SK-N-DZ (cell line): Measurements from ENCODE around the gene CYP1A2.
"Not testable (repeated sequence)": the region's sequence is repeated elsewhere in the genome, so short reads cannot be mapped to it uniquely, and the experiment has no call there.

Source experiments
- DNase-seq: peaks from one replicate; pipeline ENCODE4 v3.0.0-alpha.2; 2015; ENCODE audit warnings: low spot score

CYP1A2 gene

DNA sequence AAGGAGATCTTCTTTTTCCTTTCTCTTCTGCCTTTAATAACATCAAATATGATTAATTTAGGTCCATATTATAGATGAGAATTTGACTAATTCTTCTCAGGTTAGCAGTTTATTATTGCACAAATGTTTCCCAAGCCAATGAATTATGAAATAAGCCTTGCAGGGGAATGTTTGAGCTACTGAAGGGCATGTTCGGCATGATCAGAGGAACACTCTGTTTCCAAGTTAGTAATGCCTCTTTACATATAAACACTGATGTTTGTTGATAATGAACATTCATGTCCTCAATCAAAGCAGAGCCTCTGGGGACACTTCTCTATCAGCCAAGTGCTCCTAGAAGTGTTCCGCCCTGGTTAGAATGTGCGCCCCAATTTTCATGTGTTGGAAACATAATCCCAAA is 13.3 kb upstream of the CYP1A2 start:
- no peak for DNase-seq

DNA sequence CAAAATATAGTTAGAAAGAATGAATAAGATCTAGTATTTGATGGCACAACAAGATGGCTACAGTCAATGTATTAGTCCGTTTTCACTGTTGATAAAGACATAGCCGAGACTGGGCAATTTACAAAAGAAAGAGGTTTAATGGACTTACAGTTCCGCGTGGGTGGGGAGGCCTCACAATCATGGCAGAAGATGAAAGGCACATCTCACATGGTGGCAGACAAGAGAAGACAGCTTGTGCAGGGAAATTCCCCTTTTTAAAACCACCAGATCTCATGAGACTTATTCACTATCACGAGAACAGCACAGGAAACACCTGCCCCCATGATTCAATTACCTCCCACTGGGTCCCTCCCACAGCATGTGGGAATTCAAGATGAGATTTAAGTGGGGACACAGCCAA is 10.4 kb upstream of the CYP1A2 start:
- not testable (repeated sequence) for DNase-seq

DNA sequence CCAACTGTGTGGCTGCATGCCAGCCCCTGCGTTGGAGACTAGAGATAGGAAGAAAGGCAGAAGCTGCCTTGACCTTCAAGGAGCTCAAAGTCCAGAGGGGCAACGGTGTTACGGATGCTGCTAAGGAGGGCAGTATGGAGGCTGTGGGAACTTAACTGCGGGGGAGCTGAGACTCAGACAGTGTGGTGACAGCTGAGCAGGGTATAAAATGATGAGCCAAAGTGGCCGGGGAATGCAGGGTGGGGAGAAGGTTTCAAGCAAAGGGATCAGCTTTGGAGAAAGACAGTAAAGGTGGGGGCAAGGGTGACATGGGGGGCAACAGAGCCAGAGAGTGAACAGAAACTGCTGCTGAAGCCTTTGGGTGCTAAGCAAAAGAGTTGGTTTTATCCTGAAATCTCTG is 6.2 kb upstream of the CYP1A2 start:
- no peak for DNase-seq

DNA sequence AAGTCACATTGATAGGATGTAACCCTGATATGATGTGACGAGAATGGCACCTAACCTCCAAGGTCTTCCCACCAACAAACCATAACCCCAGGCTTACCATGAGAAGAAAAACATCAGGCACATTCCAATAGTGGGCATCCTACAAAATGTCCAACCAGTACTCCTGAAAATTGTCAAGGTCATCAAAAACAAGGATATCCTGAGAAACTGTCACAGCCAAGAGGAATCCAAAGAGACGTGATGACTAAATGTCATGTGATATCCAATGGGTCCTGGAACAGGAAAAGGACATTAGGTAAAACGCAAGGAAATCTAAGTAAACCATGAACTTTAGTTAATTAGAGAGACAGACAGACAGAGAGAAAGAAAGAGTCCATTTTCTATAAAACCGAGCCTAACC is 2.3 kb upstream of the CYP1A2 start:
- DNase-seq, result no peak

DNA sequence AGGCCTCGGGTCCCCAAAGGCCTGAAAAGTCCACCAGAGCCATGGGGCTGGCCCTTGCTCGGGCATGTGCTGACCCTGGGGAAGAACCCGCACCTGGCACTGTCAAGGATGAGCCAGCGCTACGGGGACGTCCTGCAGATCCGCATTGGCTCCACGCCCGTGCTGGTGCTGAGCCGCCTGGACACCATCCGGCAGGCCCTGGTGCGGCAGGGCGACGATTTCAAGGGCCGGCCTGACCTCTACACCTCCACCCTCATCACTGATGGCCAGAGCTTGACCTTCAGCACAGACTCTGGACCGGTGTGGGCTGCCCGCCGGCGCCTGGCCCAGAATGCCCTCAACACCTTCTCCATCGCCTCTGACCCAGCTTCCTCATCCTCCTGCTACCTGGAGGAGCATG is 1.2 kb downstream of the CYP1A2 start:
- no peak for DNase-seq

DNA sequence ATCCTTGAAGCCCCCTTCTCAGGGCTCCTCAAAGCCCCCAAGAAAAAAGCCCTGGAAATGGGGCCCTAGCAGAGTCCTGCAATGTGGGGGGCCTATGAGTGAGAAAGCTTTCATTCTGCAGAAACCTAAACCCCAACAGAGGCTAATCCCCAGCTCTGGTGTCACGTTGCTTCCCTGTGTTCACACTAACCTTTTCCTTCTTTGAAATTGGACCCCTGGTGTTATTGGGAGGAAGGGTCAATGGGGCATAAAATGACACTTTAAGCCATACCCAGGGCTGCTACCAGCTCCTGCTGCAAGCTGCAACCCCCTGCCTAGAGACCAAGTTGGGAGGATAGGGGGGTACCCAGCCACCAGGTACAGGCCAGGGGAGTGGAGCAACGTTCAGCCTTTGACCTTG is 2.1 kb downstream of the CYP1A2 start:
- no peak for DNase-seq

DNA sequence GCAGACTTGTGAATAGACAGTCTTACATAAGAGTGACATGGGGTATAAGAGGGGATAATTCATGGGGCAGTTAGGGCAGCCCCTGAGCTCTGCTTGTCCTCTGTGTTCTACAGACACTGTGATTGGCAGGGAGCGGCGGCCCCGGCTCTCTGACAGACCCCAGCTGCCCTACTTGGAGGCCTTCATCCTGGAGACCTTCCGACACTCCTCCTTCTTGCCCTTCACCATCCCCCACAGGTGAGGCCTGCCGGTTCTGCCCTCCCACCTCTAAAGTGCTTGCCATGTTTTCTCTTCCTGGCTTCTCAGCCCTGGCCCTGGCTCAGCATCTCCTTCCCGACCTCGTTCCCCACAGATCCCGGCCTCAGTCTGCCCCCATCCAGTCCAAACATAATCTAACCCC is 3.4 kb downstream of the CYP1A2 start:
- DNase-seq, result no peak

DNA sequence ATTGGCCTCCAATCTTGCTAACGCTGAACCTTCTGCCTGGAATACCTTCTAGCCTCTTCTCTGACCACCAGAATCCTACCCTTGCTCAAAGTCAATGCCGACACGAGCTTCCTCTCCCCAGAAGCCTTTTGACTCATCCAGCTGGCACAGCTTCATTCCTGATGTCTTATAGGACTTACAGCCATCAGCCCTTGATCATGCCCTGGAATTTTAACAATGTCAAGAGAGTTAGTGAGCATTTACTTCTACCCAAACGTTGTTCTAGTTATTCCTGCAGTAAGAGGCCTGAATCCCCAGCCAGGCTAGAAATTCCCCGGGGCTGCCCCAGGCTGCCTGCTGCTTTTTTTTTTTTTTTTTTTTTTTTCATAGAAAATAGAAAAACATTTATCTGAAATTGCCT is 3.9 kb downstream of the CYP1A2 start:
- no peak for DNase-seq

DNA sequence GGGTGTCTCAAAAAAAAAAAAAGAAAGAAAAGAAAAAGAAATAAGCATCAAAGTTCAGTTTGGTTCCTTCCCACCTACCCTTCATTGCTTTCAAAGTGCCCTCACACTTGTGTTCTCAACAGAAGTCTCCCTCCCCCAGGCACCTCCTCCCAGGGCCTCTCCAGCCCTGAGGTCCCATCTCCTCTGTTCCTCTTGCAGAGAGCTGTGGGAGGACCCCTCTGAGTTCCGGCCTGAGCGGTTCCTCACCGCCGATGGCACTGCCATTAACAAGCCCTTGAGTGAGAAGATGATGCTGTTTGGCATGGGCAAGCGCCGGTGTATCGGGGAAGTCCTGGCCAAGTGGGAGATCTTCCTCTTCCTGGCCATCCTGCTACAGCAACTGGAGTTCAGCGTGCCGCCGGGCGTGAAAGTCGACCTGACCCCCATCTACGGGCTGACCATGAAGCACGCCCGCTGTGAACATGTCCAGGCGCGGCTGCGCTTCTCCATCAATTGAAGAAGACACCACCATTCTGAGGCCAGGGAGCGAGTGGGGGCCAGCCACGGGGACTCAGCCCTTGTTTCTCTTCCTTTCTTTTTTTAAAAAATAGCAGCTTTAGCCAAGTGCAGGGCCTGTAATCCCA is 6.1 kb downstream of the CYP1A2 start:
- no peak for DNase-seq

DNA sequence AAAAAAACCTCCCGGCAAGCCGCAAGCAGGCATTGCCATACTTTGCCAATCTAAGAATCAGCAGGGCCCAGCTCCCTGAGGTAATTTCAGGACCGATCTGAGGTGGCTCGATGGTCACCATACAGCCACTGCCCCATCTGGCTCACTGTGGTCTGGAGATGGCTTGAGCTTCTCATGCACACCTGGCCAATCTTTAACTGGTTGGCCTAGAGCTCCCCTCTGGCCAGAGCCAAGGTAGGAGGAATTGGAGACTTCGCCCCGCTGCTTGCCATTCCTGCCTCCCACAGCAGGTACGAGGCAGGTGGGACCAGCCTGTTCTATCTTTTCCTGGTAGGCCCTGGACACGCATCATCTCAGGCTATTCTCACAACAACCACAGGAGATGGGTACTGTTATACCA is 10.1 kb downstream of the CYP1A2 start:
- no peak for DNase-seq

DNA sequence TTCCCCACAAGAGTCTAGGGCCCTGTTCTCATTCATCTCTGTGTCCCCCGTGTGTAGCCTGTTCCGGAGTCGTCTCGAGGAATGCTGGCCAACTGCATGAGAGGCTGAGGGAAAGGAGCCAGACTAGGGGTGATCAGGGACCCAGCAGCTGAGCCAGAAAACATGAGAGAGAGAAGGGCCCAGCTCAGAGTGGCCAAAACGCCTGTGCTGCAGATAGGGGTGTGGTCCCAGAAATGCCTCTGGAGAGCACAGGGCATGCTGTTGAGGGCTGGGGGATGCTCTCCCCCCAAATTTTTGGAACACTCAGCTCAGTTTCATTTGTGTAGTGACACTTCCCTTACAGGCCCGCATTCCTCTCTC is 14.1 kb downstream of the CYP1A2 start:
- no peak for DNase-seq

DNA sequence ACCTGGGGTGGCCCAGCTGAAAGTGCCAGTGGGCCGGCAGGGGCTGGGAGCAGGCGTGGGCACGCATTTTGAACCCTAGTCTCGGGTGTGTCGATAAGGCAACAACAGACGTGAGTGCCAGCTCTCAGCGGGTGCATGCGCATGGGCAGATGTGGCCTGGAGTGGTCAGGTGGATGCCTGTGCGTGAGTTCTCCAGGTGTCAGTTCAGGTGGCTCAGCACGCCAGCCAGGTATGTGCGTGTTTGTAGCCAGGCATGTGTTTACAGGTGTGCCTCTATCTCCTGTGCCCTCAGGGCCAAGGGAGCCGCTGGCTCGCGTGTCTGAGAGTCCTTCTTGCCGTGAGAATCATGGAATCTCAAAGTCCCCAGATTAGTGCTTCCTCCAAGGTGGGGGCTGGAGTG is 14.8 kb downstream of the CYP1A2 start:
- no peak for DNase-seq

DNA sequence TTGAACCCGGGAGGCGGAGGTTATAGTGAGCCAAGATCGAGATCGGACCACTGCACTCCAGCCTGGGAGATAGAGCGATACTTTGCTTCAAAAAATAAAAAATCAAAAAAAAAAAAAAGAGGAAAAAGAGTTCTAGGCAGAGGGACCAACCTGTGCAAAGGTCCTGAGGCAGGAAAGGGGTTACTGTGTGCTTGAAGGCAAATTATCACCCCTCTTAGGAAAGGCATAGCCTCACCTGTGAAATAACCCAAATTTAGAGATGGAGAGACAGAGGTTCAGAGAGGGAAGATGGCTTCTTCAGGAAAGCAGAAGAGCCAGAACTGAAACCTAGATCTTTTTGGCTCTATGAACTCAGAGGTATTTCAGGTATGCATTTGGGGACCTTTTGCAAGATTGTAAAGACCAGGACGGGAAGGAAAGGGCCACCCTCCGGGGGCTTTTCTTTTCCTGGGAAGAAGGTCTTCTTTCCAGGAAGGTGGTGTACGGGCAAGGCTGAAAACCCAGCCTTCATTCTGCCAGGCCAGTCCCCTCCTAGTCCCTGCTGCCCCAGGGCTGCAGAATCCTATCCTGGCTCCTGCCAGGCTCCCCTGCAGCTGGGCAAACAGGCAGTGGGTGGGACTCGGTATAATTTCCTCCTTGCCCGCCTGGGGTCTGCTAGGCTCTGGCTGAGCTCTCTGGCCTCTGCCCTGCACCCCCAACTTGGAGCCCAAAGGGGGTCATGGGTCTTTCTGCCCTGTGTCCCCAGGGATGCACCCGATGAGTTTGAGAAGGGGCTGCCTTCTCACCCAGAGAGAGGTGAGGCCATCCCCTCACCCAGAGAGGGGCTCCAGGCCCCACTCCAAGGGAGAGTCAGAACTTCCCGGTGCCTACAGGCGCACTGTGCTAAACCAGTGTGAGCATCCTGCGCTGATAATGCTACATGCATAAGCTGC is 18.8 kb downstream of the CYP1A2 start:
- DNase-seq, result no peak

DNA sequence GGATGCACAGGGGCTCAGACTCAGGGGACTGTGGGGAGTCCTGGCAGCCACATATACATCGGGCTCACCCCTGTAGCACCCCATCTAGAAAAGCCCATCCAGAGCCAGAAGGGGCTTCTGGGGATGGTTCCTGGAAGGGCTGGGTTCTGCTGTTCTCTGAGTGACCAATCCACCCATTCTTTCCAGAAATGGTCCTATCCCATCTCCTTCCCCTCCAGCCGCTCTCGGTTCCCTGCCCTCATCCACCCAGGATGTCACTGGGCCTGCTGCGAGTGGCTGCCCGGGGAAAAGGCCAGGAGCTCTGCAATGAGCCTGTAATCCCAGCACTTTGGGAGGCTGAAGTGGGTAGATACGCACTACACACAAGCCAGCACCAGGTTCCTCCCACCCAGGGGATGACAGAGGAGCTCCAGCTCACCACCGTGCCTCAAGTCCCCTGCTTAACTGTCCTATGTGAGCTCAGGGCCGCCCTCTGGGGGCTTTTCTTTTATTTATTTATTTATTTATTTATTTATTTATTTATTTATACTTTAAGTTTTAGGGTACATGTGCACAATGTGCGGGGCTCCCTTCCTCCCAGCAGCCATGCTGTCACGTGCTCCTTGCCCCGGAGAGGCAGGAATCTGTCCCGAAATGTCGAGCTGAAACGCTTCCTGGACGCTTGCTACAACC is 19.6 kb downstream of the CYP1A2 start:
- no peak for DNase-seq

DNA sequence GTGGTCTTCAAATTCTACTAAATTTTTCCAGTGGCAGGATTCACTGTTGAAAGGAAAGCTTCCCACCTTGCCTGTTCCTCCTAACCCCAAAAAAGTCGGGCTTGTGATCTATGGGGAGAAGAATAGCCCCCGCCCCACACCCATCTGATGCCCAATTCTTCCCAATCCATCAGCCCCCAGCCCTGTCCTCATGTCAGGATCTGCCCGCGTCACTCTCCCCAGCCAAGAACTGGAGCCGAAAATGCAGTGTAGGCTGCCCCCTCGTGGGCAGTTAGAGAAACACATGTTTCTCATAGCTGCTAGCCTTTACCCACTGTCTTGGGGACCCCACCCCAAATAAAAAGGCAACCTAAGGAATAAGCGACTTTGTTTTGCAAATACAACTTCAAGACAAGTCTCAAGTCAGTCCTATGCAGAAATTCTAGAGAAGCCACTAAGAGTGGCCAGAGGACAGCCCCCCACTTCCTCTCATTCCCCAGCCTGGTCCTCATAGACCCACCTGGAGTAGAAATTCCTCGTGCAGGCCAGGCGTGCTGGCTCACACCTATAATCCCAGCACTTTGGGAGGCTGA is 20.2 kb downstream of the CYP1A2 start:
- peak; percentile 72 for DNase-seq

DNA sequence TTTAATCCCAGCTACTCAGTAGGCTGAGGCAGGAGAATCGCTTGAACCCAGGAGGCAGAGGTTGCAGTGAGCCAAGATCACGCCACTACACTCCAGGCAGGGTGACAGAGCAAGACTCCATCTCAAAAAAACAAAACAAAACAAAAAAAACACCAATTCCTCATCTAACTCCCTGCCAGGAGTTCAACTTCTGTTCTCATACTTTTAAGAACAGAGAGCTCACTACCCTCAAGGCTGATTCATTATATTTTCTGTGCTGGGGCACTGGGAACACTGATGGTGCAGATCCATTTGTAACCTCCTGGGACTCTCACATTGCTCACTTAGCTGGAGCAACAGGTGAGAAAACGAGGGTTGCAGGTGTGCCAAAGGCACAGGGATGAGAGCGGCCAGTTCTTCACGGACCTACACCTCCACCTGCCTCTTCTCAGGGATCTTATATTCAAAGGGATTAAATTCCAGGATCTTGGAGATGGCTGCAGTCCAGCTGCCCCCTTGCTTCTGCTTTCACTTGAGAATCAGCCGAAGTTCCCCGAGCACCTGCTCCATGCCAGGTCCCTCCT is 20.9 kb downstream of the CYP1A2 start:
- DNase-seq, result no peak

DNA sequence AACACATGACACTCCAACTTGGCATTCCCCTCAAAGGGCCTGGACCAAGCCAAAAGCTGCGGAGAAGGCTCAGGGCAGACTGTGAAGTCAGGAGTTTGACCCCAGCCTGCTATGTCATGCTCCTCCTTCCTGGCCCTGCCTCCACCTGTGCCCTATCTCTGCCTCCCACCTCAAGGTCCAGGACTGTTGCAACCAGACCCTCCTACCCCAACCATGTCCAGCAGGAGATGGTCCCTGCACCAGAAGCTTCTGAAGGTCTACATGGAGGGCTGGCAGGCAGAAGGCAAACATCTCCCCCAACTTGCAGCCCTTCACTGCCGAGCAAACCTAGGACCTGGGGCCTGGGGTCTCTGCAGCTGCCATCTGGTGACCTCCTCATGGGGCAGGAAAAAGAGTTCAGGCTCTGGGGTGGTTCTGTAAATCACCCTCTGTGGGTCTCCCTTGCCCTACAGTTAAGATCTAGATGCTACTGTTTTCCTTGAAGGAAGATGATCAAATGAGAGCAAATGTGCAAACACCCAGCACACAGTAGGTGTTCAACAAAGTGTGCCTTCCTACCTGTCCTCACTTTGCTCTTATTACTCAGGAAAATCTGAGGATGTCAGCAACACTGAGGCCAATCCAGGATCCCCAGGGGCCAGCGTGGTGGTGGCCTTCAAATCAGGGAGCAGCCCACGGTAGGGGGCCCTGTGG is 21.7 kb downstream of the CYP1A2 start:
- no peak for DNase-seq

DNA sequence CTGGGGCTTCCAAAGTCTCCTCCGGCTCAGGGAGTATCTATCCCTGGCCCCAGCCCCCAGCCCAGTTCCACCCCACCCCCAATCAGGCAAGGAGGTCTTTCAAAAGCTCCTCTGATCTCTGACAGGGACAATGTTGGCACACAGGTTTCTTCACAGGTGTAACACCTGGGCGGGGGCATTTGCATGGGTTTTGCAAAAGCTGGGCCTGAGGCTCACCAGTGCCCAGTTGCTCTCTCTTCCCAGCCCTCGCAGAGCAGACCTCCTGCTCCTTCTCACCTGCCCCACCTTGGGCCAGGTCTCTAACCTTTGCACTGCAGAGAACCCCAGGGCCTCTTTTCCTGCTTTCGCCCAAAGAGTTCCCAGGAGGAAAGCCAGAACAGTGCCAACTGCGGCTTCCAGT is 24.7 kb downstream of the CYP1A2 start:
- no peak for DNase-seq

DNA sequence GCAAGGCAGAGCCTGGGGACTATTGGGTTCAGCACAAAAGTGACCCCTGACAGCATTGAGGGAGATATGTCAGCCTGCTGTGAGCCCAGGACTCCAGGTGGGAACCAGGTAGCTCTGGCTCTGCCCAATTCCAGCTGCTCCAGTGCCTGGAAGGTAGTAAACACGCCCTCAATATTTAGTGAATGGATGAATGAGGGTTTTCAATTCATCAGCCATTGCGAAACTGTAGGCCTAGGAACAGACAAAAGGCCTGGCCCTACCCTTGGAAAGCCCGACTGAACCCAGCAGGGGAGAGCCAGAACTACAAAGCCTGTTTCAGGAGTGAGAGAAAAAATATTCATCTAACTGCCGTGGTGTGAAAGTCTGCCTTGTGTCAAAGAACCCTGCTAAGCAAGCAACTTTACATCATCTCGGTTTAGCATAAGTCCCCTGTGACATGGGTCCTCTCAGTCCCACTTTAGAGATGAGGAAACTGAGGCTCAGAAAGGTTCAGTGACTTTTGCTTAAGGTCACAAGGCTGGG is 25.1 kb downstream of the CYP1A2 start:
- no peak for DNase-seq

DNA sequence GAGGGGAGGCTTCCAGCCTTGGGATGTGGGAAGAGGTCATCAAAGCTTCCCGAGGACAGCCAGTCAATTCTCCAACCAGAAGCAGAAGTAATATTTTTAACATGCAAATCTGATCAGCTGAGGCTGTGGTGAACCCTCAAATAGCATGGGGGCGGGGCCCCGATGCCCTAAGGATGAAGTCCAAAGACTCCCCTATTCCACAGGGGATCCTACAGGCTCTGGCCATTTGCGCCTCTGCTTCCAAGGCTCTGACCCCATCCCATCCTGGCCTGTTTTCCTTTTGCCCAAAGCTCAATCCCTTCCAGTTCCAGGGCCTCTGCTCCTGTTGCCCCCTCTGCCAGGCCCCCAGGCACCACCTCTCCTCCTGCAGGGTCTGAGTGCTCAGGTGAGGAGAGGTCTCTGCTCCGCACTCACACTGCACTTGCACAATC is 26.5 kb downstream of the CYP1A2 start:
- DNase-seq, result no peak

DNA sequence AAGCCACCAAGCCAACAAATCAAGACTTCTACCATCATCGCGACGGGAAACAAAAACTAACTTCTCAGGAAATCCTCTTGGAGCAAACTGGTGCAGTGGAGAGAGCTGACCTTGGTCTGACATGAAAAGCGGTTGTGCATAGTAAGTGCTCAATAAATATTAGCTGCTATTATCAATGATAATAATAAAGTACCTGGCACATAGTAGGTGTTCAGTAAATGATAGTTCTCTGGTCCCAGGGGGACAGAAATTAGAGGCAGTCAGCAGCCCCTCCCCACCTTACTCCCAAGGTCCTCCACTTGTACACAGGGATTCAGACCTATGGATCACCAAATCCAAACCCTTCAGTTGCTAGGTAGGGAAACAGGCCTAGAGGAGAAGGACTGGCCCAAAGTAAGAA is 27.2 kb downstream of the CYP1A2 start:
- DNase-seq, result no peak
